ENCODE results near the gene CCL3.
"Not testable (repeated sequence)": the region's sequence is repeated elsewhere in the genome, so short reads cannot be mapped to it uniquely, and the experiment has no call there.

The CCL3 gene

DNA sequence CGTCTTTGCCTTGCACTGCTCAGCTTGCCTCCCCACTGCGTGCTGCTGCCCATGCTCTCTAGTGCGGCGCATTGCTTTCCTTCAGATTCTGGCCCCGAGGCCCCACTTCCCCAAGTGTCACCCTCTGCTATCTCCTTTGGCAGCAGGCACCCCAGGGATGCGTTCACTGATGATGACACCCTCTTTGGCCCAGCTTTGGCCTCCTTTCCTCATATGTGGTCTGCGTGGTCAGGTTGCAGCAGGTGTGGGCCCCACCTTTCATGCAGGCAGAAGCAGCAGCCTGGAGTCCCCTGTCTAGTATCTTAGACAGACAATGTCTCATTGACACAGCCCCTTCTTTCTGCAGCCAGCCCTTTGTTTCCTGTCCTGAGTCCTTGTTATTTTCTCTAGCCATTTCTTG, 4.8 kb upstream of the CCL3 start:
- H3K9me2 ChIP-seq (replicated peaks; ENCODE audit: control insufficient read depth, low read length) = no peaks in the 10 kb centered on the region
- no peaks in the 10 kb centered on the region for H3K9me3 ChIP-seq (ENCODE audit: control insufficient read depth, insufficient read depth, low read length)
- no peak for TF ChIP-seq CTCF (IDR thresholded peaks at IDR 0.05; ENCODE audit: low read depth, low read length, poor library complexity, severe bottlenecking)
- TF ChIP-seq EZH2phosphoT487 (IDR thresholded peaks at IDR 0.05; ENCODE audit: borderline replicate concordance, low read length) = no peak
- H3K79me2 ChIP-seq (ENCODE audit: control insufficient read depth, low read length) = no peaks in the 10 kb centered on the region
- peaks cover 33% of the 10 kb centered on the region for H3K27me3 ChIP-seq (ENCODE audit: control insufficient read depth, low read length)
- H4K20me1 ChIP-seq (ENCODE audit: control insufficient read depth, insufficient read depth, low read depth, low read length) = no peaks in the 10 kb centered on the region; the same call in 1 of the 2 replicates
- peaks cover 27% of the 10 kb centered on the region for H3K4me1 ChIP-seq (ENCODE audit: control insufficient read depth, low read length)
- H3K36me3 ChIP-seq (ENCODE audit: control insufficient read depth, low read length) = no peaks in the 10 kb centered on the region
- no peak overlapping the region for H3K4me2 ChIP-seq (ENCODE audit: low read length)
- peaks cover 3% of the 10 kb centered on the region; the same call in 1 of the 2 replicates for H3F3A ChIP-seq (ENCODE audit: control insufficient read depth, insufficient read depth)
- no peak overlapping the region for H3K4me3 ChIP-seq (ENCODE audit: low read length)
- no peak overlapping the region for H3K27ac ChIP-seq (ENCODE audit: low read depth, low read length)

DNA sequence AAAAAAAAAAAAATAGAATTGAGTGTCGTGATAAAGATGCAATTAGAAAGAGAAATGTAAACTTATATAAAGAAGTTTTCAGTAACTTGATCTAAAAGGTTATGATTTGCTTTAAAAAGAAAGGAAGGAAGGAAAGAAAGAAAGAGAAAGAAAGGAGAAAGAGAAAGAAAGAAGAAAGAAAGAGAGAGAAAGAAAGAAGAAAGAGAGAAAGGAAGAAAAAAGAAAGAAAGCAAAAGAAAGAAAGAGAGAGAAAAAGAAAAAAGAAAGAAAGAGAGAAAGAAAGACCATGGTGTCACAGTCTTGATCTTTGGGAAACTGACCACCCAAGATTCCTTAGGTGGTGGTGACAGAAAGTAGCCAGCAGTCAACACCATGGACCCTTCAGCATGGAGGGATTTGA, 4.3 kb upstream of the CCL3 start:
- no peak overlapping the region for H3K4me3 ChIP-seq (ENCODE audit: low read length)
- peaks cover 32% of the 10 kb centered on the region for H3K4me1 ChIP-seq (ENCODE audit: control insufficient read depth, low read length)
- H3K36me3 ChIP-seq (ENCODE audit: control insufficient read depth, low read length) = no peaks in the 10 kb centered on the region
- H4K20me1 ChIP-seq (ENCODE audit: control insufficient read depth, insufficient read depth, low read depth, low read length) = peaks cover 3% of the 10 kb centered on the region; the same call in 1 of the 2 replicates
- H3K27me3 ChIP-seq (ENCODE audit: control insufficient read depth, low read length) = peaks cover 34% of the 10 kb centered on the region
- peaks cover 7% of the 10 kb centered on the region; the same call in 1 of the 2 replicates for H3F3A ChIP-seq (ENCODE audit: control insufficient read depth, insufficient read depth)
- no peak overlapping the region for H3K27ac ChIP-seq (ENCODE audit: low read depth, low read length)
- H3K79me2 ChIP-seq (ENCODE audit: control insufficient read depth, low read length) = no peaks in the 10 kb centered on the region
- H3K4me2 ChIP-seq (ENCODE audit: low read length) = no peak overlapping the region
- TF ChIP-seq EZH2phosphoT487 (IDR thresholded peaks at IDR 0.05; ENCODE audit: borderline replicate concordance, low read length) (no peak), CTCF (IDR thresholded peaks at IDR 0.05; ENCODE audit: low read depth, low read length, poor library complexity, severe bottlenecking) (no peak)
- H3K9me3 ChIP-seq (ENCODE audit: control insufficient read depth, insufficient read depth, low read length) = no peaks in the 10 kb centered on the region
- no peaks in the 10 kb centered on the region for H3K9me2 ChIP-seq (replicated peaks; ENCODE audit: control insufficient read depth, low read length)

DNA sequence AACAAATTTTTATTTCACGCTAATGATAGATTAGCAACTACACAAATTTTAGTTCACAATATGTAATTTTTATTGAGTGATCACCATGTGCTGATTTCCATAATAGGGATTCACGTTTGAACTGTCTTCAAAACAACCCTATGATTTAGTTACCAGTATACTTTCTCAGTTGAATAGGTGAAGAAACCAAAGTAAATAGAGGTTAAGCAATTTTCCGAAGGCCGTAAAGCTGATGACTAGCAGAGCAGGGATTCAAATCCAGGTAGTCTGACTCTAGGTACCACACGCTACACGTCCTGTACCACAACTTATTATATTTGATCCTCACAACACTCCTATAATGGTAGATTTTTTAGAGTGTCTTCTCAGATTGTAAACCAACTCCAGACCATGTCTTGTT, 2.8 kb upstream of the CCL3 start:
- not testable (repeated sequence) for H4K20me1 ChIP-seq (ENCODE audit: control insufficient read depth, insufficient read depth, low read depth, low read length); H3K79me2 ChIP-seq (ENCODE audit: control insufficient read depth, low read length); H3F3A ChIP-seq (ENCODE audit: control insufficient read depth, insufficient read depth); H3K27ac ChIP-seq (ENCODE audit: low read depth, low read length); H3K36me3 ChIP-seq (ENCODE audit: control insufficient read depth, low read length); H3K4me3 ChIP-seq (ENCODE audit: low read length); H3K9me2 ChIP-seq (replicated peaks; ENCODE audit: control insufficient read depth, low read length); H3K9me3 ChIP-seq (ENCODE audit: control insufficient read depth, insufficient read depth, low read length); H3K4me2 ChIP-seq (ENCODE audit: low read length)
- Histone ChIP-seq H3K4me1 (ENCODE audit: control insufficient read depth, low read length) (peaks cover 36% of the 10 kb centered on the region), H3K27me3 (ENCODE audit: control insufficient read depth, low read length) (peaks cover 34% of the 10 kb centered on the region)

- no peaks in the 10 kb centered on the region for H3K9me2 ChIP-seq (replicated peaks; ENCODE audit: control insufficient read depth, low read length)
- H4K20me1 ChIP-seq (ENCODE audit: control insufficient read depth, insufficient read depth, low read depth, low read length) = peaks cover 3% of the 10 kb centered on the region; the same call in 1 of the 2 replicates
- no peaks in the 10 kb centered on the region for H3K9me3 ChIP-seq (ENCODE audit: control insufficient read depth, insufficient read depth, low read length)
- no peak overlapping the region for H3K27ac ChIP-seq (ENCODE audit: low read depth, low read length)
- H3K4me1 ChIP-seq (ENCODE audit: control insufficient read depth, low read length) = peaks cover 36% of the 10 kb centered on the region
- TF ChIP-seq CTCF (IDR thresholded peaks at IDR 0.05; ENCODE audit: low read depth, low read length, poor library complexity, severe bottlenecking) (no peak), EZH2phosphoT487 (IDR thresholded peaks at IDR 0.05; ENCODE audit: borderline replicate concordance, low read length) (no peak)
- H3K4me3 ChIP-seq (ENCODE audit: low read length) = no peak overlapping the region
- H3F3A ChIP-seq (ENCODE audit: control insufficient read depth, insufficient read depth) = peaks cover 7% of the 10 kb centered on the region; the same call in 1 of the 2 replicates
- no peak overlapping the region for H3K4me2 ChIP-seq (ENCODE audit: low read length)
- H3K27me3 ChIP-seq (ENCODE audit: control insufficient read depth, low read length) = peaks cover 34% of the 10 kb centered on the region
- no peaks in the 10 kb centered on the region for H3K36me3 ChIP-seq (ENCODE audit: control insufficient read depth, low read length)
- no peaks in the 10 kb centered on the region for H3K79me2 ChIP-seq (ENCODE audit: control insufficient read depth, low read length)
Measured at GRCh38 chr17:36092230-36092629, 2.3 kb upstream of the CCL3 start.

Measured in DOHH2 (cell line).